Activated CD8-positive, alpha-beta T cell treated with anti-CD3 and anti-CD28 coated beads for 36 hours (primary cell): Measurements from ENCODE around the gene OAT. TPM values are rescaled to one million over a fixed set of nuclear protein-coding genes. Genes with fewer than 3 reads are reported as not detected.

ENCODE experiments used
- ATAC-seq: fragments of 200-7000 bp; cut with Tn5 transposase; one replicate; pipeline ENCODE4 v1.10.0; 2021; ENCODE audit warnings: mild to moderate bottlenecking, moderate library complexity
- CTCF ChIA-PET: fragments of 350-600 bp; sonication (Branson Sonifier 250); formaldehyde crosslinking; loops from one replicate; lab custom pipeline; 2021; ENCODE audit warnings: antibody characterized with exemption; lab: Charles Lee
- POLR2A ChIA-PET: fragments of 350-600 bp; sonication (Branson Sonifier 250); formaldehyde crosslinking; loops from one replicate; lab custom pipeline; 2021; ENCODE audit warnings: antibody characterized with exemption; lab: Charles Lee
- DNase-seq: peaks from one replicate; pipeline ENCODE4 v3.0.0-alpha.2; 2020
- H3K27ac Mint-ChIP-seq: one replicate; pipeline ENCODE4 v1.8.0; 2021; ENCODE audit warnings: mild to moderate bottlenecking, mixed read lengths
- H3K27me3 Mint-ChIP-seq: one replicate; pipeline ENCODE4 v1.8.0; 2021; ENCODE audit warnings: mixed read lengths
- H3K36me3 Mint-ChIP-seq: one replicate; pipeline ENCODE4 v1.8.0; 2021; ENCODE audit warnings: low read depth, mixed read lengths
- H3K4me1 Mint-ChIP-seq: one replicate; pipeline ENCODE4 v1.8.0; 2021; ENCODE audit warnings: low read depth, mixed read lengths
- H3K4me3 Mint-ChIP-seq: one replicate; pipeline ENCODE4 v1.8.0; 2021; ENCODE audit warnings: mild to moderate bottlenecking, moderate library complexity, mixed read lengths
- H3K9me3 Mint-ChIP-seq: one replicate; pipeline ENCODE4 v1.8.0; 2021; ENCODE audit warnings: mixed read lengths
- CTCF ChIP-seq: fragments of 200-600 bp; IDR thresholded peaks from one replicate; pipeline ENCODE4 v1.8.0; 2022; ENCODE audit warnings: antibody characterized with exemption, mild to moderate bottlenecking
- intact Hi-C: fragments of 100-400 bp; cut with micrococcal nuclease; formaldehyde crosslinking; loops from one replicate; pipeline ENCODE4 v1.10.0; 2022
- total RNA-seq, 2 experiments: library from RNA; stranded (reverse); gene quantifications; one replicate each; pipeline ENCODE4 v1.2.3, GENCODE V29; 2021

Gene OAT
- total RNA-seq, 2 experiments from 2014 or later = 40.2 to 44.3 TPM

- peaks cover 2% of the 10 kb centered on the region for H3K4me1 Mint-ChIP-seq
- H3K9me3 Mint-ChIP-seq = no peaks in the 10 kb centered on the region
- ATAC-seq (no peak), DNase-seq (no peak)
- POLR2A ChIA-PET = no interaction called here
- intact Hi-C loops = loop anchor here (10.0 kb wide), 1 partner anchor 130 kb away; no protein-coding TSS in a partner anchor
- peaks cover 27% of the 10 kb centered on the region for H3K27me3 Mint-ChIP-seq
- H3K27ac Mint-ChIP-seq = no peak overlapping the region
- CTCF ChIA-PET = interaction anchor here (1.1 to 2.7 kb wide), 2 partner anchors 19 to 388 kb away, joined by 3 to 5 read pairs; no protein-coding TSS in a partner anchor
- TF ChIP-seq CTCF = no peak
- H3K36me3 Mint-ChIP-seq = no peaks in the 10 kb centered on the region
- no peak overlapping the region for H3K4me3 Mint-ChIP-seq
These were observed 34.0 kb downstream of the OAT start for GRCh38 chr10:124384591-124385190.

GRCh38 chr10:124384172-124384571 lies 34.6 kb downstream of the OAT start:
- peaks cover 27% of the 10 kb centered on the region for H3K27me3 Mint-ChIP-seq
- no peak for ATAC-seq
- H3K4me3 Mint-ChIP-seq = no peak overlapping the region
- H3K9me3 Mint-ChIP-seq = no peaks in the 10 kb centered on the region
- no peak overlapping the region for H3K27ac Mint-ChIP-seq
- ChIA-PET POLR2A (no interaction called here), CTCF (interaction anchor here (1.1 to 2.7 kb wide), 2 partner anchors 19 to 388 kb away, joined by 3 to 5 read pairs; no protein-coding TSS in a partner anchor)
- no peak for DNase-seq
- no peaks in the 10 kb centered on the region for H3K4me1 Mint-ChIP-seq
- TF ChIP-seq CTCF = no peak
- intact Hi-C loops = loop anchor here (10.0 kb wide), 1 partner anchor 129 kb away; no protein-coding TSS in a partner anchor
- no peaks in the 10 kb centered on the region for H3K36me3 Mint-ChIP-seq

- POLR2A ChIA-PET = no interaction called here
- no peak overlapping the region for H3K4me3 Mint-ChIP-seq
- DNase-seq = no peak
- H3K27me3 Mint-ChIP-seq = peaks cover 27% of the 10 kb centered on the region
- intact Hi-C loops = loop anchor here (10.0 kb wide), 1 partner anchor 129 kb away; no protein-coding TSS in a partner anchor
- no peak overlapping the region for H3K27ac Mint-ChIP-seq
- no peaks in the 10 kb centered on the region for H3K9me3 Mint-ChIP-seq
- no peaks in the 10 kb centered on the region for H3K36me3 Mint-ChIP-seq
- ATAC-seq = no peak
- TF ChIP-seq CTCF = no peak
- CTCF ChIA-PET = interaction anchor here (1.1 to 2.7 kb wide), 2 partner anchors 20 to 387 kb away, joined by 3 to 5 read pairs; no protein-coding TSS in a partner anchor
- no peaks in the 10 kb centered on the region for H3K4me1 Mint-ChIP-seq
These were observed 35.2 kb downstream of the OAT start for GRCh38 chr10:124383496-124383895.

- DNase-seq (no peak), ATAC-seq (no peak)
- POLR2A ChIA-PET = interaction anchor here (1.2 kb wide), 1 partner anchor 24 kb away, joined by 4 read pairs; no protein-coding TSS in a partner anchor
- no peaks in the 10 kb centered on the region for H3K9me3 Mint-ChIP-seq
- CTCF ChIA-PET = interaction anchor here (0.8 to 3.5 kb wide), 3 partner anchors 8 to 386 kb away, joined by 3 to 26 read pairs (median 5); no protein-coding TSS in a partner anchor
- TF ChIP-seq CTCF = no peak
- H3K27ac Mint-ChIP-seq = no peak overlapping the region
- H3K36me3 Mint-ChIP-seq = no peaks in the 10 kb centered on the region
- H3K4me1 Mint-ChIP-seq = no peaks in the 10 kb centered on the region
- H3K27me3 Mint-ChIP-seq = peaks cover 32% of the 10 kb centered on the region
- intact Hi-C loops = loop anchor here (10.0 kb wide), 1 partner anchor 126 kb away; no protein-coding TSS in a partner anchor
- no peak overlapping the region for H3K4me3 Mint-ChIP-seq
These were observed 37.6 kb downstream of the OAT start for GRCh38 chr10:124381011-124381611.
